ENCODE results near the gene SEC22A. TPM values are rescaled to one million over a fixed set of nuclear protein-coding genes. Genes with fewer than 3 reads are reported as not detected.

Gene SEC22A
- total and polyA plus RNA-seq, 2 of the 8 experiments (the other 6 are each of a cell fraction or from before 2014, with no cell fraction given) = 10.6 to 17.1 TPM

DNA sequence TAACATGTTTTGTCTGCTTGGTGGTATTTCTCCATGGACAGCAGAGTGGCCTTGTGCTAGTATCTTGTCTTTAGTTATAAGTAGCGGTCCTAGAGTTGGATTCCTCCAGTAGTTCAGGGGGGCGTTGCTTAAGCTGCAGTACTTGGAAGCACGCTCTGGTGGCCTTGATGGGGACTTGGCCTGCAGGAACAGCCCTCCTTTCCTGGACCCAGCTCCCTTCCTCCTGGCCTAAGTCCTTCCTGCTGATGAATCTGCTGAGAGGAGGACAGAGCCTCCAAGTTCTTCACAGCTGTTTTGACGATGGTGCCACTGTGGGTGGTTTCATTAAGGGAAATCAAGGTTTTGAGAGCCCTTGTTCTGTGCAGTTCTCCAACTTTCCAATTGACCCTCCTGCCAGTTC is 38.6 kb upstream of the SEC22A start (continued):
- TF ChIP-seq, protein P1, sequence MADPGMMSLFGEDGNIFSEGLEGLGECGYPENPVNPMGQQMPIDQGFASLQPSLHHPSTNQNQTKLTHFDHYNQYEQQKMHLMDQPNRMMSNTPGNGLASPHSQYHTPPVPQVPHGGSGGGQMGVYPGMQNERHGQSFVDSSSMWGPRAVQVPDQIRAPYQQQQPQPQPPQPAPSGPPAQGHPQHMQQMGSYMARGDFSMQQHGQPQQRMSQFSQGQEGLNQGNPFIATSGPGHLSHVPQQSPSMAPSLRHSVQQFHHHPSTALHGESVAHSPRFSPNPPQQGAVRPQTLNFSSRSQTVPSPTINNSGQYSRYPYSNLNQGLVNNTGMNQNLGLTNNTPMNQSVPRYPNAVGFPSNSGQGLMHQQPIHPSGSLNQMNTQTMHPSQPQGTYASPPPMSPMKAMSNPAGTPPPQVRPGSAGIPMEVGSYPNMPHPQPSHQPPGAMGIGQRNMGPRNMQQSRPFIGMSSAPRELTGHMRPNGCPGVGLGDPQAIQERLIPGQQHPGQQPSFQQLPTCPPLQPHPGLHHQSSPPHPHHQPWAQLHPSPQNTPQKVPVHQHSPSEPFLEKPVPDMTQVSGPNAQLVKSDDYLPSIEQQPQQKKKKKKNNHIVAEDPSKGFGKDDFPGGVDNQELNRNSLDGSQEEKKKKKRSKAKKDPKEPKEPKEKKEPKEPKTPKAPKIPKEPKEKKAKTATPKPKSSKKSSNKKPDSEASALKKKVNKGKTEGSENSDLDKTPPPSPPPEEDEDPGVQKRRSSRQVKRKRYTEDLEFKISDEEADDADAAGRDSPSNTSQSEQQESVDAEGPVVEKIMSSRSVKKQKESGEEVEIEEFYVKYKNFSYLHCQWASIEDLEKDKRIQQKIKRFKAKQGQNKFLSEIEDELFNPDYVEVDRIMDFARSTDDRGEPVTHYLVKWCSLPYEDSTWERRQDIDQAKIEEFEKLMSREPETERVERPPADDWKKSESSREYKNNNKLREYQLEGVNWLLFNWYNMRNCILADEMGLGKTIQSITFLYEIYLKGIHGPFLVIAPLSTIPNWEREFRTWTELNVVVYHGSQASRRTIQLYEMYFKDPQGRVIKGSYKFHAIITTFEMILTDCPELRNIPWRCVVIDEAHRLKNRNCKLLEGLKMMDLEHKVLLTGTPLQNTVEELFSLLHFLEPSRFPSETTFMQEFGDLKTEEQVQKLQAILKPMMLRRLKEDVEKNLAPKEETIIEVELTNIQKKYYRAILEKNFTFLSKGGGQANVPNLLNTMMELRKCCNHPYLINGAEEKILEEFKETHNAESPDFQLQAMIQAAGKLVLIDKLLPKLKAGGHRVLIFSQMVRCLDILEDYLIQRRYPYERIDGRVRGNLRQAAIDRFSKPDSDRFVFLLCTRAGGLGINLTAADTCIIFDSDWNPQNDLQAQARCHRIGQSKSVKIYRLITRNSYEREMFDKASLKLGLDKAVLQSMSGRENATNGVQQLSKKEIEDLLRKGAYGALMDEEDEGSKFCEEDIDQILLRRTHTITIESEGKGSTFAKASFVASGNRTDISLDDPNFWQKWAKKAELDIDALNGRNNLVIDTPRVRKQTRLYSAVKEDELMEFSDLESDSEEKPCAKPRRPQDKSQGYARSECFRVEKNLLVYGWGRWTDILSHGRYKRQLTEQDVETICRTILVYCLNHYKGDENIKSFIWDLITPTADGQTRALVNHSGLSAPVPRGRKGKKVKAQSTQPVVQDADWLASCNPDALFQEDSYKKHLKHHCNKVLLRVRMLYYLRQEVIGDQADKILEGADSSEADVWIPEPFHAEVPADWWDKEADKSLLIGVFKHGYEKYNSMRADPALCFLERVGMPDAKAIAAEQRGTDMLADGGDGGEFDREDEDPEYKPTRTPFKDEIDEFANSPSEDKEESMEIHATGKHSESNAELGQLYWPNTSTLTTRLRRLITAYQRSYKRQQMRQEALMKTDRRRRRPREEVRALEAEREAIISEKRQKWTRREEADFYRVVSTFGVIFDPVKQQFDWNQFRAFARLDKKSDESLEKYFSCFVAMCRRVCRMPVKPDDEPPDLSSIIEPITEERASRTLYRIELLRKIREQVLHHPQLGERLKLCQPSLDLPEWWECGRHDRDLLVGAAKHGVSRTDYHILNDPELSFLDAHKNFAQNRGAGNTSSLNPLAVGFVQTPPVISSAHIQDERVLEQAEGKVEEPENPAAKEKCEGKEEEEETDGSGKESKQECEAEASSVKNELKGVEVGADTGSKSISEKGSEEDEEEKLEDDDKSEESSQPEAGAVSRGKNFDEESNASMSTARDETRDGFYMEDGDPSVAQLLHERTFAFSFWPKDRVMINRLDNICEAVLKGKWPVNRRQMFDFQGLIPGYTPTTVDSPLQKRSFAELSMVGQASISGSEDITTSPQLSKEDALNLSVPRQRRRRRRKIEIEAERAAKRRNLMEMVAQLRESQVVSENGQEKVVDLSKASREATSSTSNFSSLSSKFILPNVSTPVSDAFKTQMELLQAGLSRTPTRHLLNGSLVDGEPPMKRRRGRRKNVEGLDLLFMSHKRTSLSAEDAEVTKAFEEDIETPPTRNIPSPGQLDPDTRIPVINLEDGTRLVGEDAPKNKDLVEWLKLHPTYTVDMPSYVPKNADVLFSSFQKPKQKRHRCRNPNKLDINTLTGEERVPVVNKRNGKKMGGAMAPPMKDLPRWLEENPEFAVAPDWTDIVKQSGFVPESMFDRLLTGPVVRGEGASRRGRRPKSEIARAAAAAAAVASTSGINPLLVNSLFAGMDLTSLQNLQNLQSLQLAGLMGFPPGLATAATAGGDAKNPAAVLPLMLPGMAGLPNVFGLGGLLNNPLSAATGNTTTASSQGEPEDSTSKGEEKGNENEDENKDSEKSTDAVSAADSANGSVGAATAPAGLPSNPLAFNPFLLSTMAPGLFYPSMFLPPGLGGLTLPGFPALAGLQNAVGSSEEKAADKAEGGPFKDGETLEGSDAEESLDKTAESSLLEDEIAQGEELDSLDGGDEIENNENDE (IDR thresholded peaks at IDR 0.05; ENCODE audit: insufficient replicate concordance, low read length) = no peak
- no peak for TF ChIP-seq CEBPB (IDR thresholded peaks at IDR 0.05; ENCODE audit: low read depth, low read length)
- no peak for TF ChIP-seq YY1 (IDR thresholded peaks at IDR 0.05; ENCODE audit: low read depth, low read length)
- no peak for TF ChIP-seq TCF12 (IDR thresholded peaks at IDR 0.05; ENCODE audit: low read depth, low read length)
- TF ChIP-seq POLR2AphosphoS5 (IDR thresholded peaks at IDR 0.05; ENCODE audit: low read depth, low read length) = no peak
- TF ChIP-seq POLR2A (IDR thresholded peaks at IDR 0.05; ENCODE audit: control extremely low read depth in 1 of 2, low read depth in 2 of 2, low read length in 2 of 2) = no peak
- TF ChIP-seq SAP30 (IDR thresholded peaks at IDR 0.05; ENCODE audit: insufficient read depth, insufficient replicate concordance, low read length) = no peak
